NCI-H524 (cell line): ENCODE data around the gene NHP2.

Experiments used
- DNase-seq, 2 experiments: peaks; one replicate each; lab custom pipeline; 2025; lab: John Stamatoyannopoulos, UW

The NHP2 gene

DNA sequence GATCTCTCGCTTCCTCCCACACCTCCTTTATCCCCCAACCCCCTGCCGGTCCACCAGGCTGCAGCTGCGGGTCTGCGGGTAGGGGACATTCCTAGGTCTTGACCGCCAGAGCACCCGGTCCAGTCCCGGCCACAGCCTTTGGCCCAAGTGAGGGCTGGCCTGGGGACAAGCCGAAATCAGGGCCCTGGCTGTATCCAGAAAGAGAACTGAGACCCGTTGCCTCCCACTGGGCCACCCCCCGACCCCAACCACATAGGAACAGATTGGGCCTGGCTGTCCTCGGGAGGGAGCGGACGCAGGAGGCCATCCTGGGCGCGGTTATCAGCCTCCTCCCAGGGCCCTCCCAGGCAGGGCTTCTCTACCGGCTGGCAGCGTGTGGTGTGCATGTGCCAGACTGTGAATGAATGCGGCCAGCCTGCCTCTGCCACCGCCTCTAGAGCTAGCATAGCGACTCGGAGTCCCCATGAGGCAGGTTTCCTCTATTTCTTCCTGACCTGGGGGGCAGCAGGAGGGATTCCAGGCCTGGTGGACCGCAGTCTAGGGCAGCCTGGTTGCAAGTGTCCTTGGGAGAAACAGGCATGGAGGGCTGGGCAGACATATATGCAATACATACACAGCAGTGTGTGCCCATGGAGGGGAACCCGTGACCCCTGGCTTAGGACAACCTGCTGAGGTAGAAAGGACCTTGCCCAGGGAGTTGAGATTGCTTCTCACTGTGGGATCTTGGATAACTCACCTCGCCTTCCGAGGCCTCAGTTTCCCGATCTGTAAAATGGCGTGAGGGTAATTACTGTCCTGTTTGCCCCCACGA lies 39.2 kb downstream of the NHP2 start:
- DNase-seq, result peak in 1 of 2 experiments; percentile 4

- DNase-seq, result no peak
These were observed 39.8 kb downstream of the NHP2 start for GRCh38 chr5:178113841-178114324.

GRCh38 chr5:178113141-178113787 lies 40.4 kb downstream of the NHP2 start, which contains the start of gene N4BP3:
TSS of gene N4BP3 (plus strand) at chr5:178113532. CDS start at chr5:178119584, 6,052 bp downstream.
- peak; percentile 45 for DNase-seq

DNA sequence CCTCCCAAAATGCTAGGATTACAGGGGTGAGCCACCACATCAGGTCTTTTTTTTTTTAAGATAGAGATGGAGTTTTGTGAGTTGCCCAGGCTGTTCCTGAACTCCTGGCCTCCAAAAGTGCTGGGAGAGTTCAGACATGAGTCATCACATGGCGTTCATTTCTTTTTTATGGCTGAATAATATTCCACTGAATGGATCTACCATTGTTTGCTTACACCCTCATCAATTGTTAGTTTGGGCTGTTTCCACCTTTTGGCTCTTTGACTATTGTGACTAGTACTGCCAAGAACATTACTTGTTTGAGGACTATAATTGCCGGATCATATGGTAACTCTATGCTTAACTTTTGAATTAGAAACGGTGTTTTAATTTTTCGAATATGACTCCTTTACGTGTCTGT lies 41.1 kb downstream of the NHP2 start:
- no peak for DNase-seq

GRCh38 chr5:178111925-178112324 lies 41.8 kb downstream of the NHP2 start:
- no peak for DNase-seq

- DNase-seq, result no peak
These were observed 43.2 kb downstream of the NHP2 start for GRCh38 chr5:178110511-178110910.

DNA sequence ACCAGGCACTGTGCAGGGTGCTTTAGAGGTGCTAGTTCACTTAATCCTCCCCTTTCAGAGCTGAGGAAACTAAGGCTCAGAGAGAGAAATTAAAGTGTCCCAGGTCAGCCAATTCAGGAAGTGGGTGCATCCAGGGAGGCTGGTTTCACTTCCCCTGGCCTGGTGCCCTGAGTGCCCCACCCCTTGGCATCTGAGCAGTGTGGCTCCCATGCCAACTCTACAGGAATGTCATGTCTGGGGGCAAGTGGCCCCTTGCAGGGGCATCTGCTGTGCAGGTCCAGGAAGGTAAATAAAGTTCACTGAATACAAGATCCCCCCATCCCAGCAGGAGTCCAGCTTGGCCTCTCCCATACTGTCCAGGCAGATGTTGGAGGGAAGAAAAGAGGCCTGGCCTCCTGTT lies 44.7 kb downstream of the NHP2 start:
- DNase-seq, result no peak

DNA sequence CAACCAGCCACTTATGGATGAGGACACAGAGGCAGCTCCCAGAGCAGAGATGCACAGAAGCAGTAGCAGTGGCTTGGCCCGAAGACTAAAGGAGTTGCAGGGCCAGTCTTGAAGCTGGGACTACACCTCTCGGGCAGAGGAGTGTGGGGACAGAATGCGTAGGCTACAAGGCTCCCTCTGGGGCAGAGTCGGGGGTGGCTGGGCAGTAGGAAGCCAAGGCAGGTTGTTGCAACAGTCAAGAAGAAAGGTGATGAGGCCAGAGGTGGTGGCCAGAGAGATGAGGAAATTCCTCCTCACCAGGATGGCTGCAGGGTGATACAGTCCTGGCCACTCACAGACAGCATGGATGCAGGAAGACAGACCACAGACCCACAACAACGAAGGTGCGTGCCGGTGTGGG lies 45.2 kb downstream of the NHP2 start:
- no peak for DNase-seq

GRCh38 chr5:178107756-178108310 lies 45.9 kb downstream of the NHP2 start:
- DNase-seq, result no peak

DNA sequence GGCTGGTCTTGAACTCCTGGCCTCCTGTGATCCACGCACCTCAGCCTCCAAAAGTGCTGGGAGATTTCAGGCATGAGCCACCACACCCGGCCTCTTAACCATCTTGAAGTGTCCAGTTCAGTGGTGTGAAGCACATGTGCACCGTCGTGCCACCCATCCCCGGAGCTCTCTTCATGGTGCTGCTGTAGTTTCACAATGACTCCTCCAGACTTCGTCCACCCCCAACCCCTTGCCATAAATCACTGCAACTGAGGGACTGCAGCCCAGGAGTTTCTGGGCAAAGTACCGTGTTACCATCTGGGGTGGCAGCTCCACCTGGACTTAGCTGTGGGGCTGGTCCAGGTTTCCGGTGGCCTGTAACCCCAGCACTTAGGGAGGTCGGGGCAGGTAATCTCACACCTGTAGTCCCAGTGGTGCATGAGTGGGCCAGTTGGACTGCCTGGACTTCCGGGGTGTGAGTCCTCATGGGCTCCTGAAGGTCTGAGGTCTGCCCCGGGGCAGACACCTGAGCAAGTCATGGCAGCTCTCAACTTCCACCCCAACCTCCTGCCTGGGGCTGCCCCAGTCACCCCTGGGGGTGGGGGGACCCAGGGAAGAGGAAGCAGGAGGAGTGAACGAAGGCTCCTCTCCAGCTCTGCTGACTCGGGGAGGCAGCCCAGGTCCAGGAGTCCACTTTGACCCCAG lies 47.0 kb downstream of the NHP2 start:
- no peak for DNase-seq

DNA sequence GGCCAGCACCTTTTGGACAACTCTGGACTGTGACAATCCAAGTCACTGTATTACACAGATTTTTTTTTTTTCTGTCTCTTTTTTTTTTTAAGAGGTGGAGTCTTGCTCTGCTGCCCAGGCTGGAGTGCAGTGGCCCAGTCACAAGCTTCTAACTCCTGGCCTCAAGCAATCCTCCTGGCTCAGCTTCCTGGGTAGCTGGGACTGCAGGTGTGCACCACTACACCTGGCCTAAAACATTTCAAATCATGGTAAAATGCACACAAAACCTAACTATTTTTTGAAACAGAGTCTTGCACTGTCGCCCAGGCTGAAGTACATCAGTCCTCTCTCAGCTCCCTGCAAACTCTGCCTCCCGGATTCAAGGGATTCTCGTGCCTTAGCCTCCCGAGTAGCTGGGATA lies 47.6 kb downstream of the NHP2 start:
- DNase-seq, result no peak

DNA sequence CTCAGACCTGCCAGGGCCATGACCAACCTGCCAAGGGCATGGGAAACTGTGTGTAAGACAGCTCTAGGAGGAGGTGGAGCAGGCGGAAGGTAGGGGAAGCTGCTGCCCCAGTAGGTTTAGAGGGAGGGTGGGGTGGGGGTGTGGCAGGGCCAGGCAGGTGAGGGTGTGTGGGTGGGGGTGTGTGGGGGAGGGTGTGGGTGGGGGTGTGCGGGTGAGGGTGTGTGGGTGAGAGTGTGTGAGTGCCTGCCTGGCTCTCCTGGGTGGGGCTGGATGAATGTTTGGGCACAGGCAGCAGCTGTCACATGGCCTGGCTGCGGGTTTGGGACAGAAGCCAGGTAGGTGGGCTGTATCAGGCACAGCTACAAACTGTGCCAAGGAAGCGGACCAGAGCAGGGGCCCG lies 49.2 kb downstream of the NHP2 start:
- DNase-seq, result no peak

DNA sequence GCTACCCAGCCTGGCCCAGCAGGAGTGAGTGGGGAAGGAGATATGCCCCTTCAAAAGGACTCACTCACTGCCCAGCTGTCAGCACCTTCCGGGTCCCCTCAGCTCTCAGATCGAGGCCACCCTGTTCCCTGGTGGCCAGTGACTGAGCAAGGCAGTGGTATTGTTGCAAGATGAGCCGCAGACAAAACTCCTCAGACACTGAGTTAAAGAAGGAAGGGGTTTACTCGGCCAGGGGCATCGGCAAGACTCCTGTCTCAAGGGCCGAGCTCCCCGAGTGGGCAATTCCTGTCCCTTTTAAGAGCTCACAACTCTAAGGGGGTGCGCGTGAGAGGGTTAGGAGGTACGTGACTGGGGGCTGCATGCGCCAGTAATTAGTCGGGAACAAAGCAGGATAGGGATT lies 50.1 kb downstream of the NHP2 start:
- no peak for DNase-seq
